HG03521 (cell line): ENCODE data around the gene TENM4.
"Not testable (repeated sequence)": the region's sequence is repeated elsewhere in the genome, so short reads cannot be mapped to it uniquely, and the experiment has no call there.

Experiments used
- ATAC-seq: cut with Tn5 transposase; IDR thresholded peaks from one replicate; pipeline ENCODE4 v1.9.1; 2021; ENCODE audit warnings: mild to moderate bottlenecking, moderate library complexity; ENCODE audit not compliant: unreplicated experiment

The TENM4 gene

GRCh38 chr11:78638704-78639380 lies 802.0 kb downstream of the TENM4 start:
- ATAC-seq = no peak

GRCh38 chr11:78637527-78637926 lies 803.3 kb downstream of the TENM4 start:
- not testable (repeated sequence) for ATAC-seq

- ATAC-seq = no peak
These were observed 804.9 kb downstream of the TENM4 start for GRCh38 chr11:78635814-78636506.

- no peak for ATAC-seq
These were observed 807.1 kb downstream of the TENM4 start for GRCh38 chr11:78633516-78634310.

- ATAC-seq = no peak
These were observed 810.1 kb downstream of the TENM4 start for GRCh38 chr11:78630561-78631303.

GRCh38 chr11:78630155-78630554 lies 810.7 kb downstream of the TENM4 start:
- ATAC-seq = no peak

- ATAC-seq = no peak
These were observed 818.2 kb downstream of the TENM4 start for GRCh38 chr11:78622666-78623065.

- no peak for ATAC-seq
These were observed 820.7 kb downstream of the TENM4 start for GRCh38 chr11:78620159-78620558.

- ATAC-seq = no peak
These were observed 825.1 kb downstream of the TENM4 start for GRCh38 chr11:78615724-78616123.

GRCh38 chr11:78613378-78613813 lies 827.4 kb downstream of the TENM4 start:
- no peak for ATAC-seq

GRCh38 chr11:78612721-78613377 lies 828.0 kb downstream of the TENM4 start:
- ATAC-seq = no peak

GRCh38 chr11:78609321-78609720 lies 831.5 kb downstream of the TENM4 start:
- ATAC-seq = not testable (repeated sequence)

- ATAC-seq = no peak
These were observed 833.1 kb downstream of the TENM4 start for GRCh38 chr11:78607696-78608095.

- no peak for ATAC-seq
These were observed 834.2 kb downstream of the TENM4 start for GRCh38 chr11:78606667-78607066.

- ATAC-seq = no peak
These were observed 835.5 kb downstream of the TENM4 start for GRCh38 chr11:78605296-78605695.

GRCh38 chr11:78603792-78604191 lies 837.0 kb downstream of the TENM4 start:
- ATAC-seq = no peak
